ENCODE measurements around the gene DLX1. TPM values are rescaled to one million over a fixed set of nuclear protein-coding genes. Genes with fewer than 3 reads are reported as not detected.

DLX1 gene
- total RNA-seq, 1 experiment from 2014 or later = 3.5 TPM

DNA sequence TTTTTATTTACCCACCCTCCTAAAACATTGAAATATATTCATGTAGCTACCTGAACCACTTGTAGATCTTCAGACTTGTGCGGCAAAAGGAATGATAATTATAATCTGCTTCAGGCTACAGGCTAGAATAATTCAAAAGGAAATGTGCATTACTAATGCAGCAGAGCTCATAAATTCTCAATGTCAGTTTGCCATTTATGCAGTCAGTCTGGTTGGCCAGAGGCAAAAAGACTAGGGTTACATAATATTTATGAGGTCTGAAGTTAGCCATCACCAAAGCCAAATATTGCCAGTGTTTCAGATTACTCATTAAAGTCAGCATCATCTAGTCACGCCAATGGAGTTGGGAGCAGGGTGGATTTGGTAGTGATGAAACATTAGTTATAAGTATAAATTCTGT lies 46.7 kb upstream of the DLX1 start:
- no peak overlapping the region for H3K27ac ChIP-seq (ENCODE audit: low read length)
- TF ChIP-seq, protein P1, sequence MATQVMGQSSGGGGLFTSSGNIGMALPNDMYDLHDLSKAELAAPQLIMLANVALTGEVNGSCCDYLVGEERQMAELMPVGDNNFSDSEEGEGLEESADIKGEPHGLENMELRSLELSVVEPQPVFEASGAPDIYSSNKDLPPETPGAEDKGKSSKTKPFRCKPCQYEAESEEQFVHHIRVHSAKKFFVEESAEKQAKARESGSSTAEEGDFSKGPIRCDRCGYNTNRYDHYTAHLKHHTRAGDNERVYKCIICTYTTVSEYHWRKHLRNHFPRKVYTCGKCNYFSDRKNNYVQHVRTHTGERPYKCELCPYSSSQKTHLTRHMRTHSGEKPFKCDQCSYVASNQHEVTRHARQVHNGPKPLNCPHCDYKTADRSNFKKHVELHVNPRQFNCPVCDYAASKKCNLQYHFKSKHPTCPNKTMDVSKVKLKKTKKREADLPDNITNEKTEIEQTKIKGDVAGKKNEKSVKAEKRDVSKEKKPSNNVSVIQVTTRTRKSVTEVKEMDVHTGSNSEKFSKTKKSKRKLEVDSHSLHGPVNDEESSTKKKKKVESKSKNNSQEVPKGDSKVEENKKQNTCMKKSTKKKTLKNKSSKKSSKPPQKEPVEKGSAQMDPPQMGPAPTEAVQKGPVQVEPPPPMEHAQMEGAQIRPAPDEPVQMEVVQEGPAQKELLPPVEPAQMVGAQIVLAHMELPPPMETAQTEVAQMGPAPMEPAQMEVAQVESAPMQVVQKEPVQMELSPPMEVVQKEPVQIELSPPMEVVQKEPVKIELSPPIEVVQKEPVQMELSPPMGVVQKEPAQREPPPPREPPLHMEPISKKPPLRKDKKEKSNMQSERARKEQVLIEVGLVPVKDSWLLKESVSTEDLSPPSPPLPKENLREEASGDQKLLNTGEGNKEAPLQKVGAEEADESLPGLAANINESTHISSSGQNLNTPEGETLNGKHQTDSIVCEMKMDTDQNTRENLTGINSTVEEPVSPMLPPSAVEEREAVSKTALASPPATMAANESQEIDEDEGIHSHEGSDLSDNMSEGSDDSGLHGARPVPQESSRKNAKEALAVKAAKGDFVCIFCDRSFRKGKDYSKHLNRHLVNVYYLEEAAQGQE (IDR thresholded peaks at IDR 0.05; ENCODE audit: insufficient read depth in 1 of 2, low read depth in 2 of 2, low read length in 1 of 2) = no peak
- no peak for TF ChIP-seq POLR2AphosphoS5 (IDR thresholded peaks at IDR 0.05; ENCODE audit: low read depth, low read length)
- no peak for TF ChIP-seq TCF7L2 (IDR thresholded peaks at IDR 0.05; ENCODE audit: low read depth, low read length)
- no peak for TF ChIP-seq SIN3A (IDR thresholded peaks at IDR 0.05; ENCODE audit: borderline replicate concordance, insufficient read depth, low read depth, low read length)
- TF ChIP-seq, protein P2, sequence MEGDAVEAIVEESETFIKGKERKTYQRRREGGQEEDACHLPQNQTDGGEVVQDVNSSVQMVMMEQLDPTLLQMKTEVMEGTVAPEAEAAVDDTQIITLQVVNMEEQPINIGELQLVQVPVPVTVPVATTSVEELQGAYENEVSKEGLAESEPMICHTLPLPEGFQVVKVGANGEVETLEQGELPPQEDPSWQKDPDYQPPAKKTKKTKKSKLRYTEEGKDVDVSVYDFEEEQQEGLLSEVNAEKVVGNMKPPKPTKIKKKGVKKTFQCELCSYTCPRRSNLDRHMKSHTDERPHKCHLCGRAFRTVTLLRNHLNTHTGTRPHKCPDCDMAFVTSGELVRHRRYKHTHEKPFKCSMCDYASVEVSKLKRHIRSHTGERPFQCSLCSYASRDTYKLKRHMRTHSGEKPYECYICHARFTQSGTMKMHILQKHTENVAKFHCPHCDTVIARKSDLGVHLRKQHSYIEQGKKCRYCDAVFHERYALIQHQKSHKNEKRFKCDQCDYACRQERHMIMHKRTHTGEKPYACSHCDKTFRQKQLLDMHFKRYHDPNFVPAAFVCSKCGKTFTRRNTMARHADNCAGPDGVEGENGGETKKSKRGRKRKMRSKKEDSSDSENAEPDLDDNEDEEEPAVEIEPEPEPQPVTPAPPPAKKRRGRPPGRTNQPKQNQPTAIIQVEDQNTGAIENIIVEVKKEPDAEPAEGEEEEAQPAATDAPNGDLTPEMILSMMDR (IDR thresholded peaks at IDR 0.05) = no peak
- ChIA-PET CTCF (no interaction called here), POLR2A (no interaction called here)
- H3K4me3 ChIP-seq (ENCODE audit: low read depth in 2 of 2, low read length in 2 of 2) = no peak overlapping the region
- ATAC-seq (no peak), DNase-seq (ENCODE audit: low read depth, low spot score) (no peak)
- H3K36me3 ChIP-seq (ENCODE audit: control insufficient read depth, insufficient read depth, low read length) = no peaks in the 10 kb centered on the region
- no peaks in the 10 kb centered on the region for H3K27me3 ChIP-seq (ENCODE audit: control insufficient read depth, insufficient read depth, low read length)
- BruUV-seq (replicated peaks) = no TSS peak
- no peaks in the 10 kb centered on the region for H3K9me3 ChIP-seq (ENCODE audit: control insufficient read depth, insufficient read depth, low read depth, low read length)
- peaks cover 5% of the 10 kb centered on the region for H3K4me1 ChIP-seq (ENCODE audit: control insufficient read depth, insufficient read depth, low read length)
- in situ Hi-C loops (cut with HindIII; ENCODE audit: low pct_unique_long_range_greater_than_20kb, low sequenced_read_pairs) (no loop called here), intact Hi-C loops (cut with micrococcal nuclease; ENCODE audit: unreplicated experiment) (no loop called here)

- ChIA-PET POLR2A (no interaction called here), CTCF (no interaction called here)
- Histone ChIP-seq H3K27me3 (ENCODE audit: control insufficient read depth, insufficient read depth, low read length) (no peaks in the 10 kb centered on the region), H3K36me3 (ENCODE audit: control insufficient read depth, insufficient read depth, low read length) (no peaks in the 10 kb centered on the region), H3K9me3 (ENCODE audit: control insufficient read depth, insufficient read depth, low read depth, low read length) (no peaks in the 10 kb centered on the region), H3K4me3 (ENCODE audit: low read depth in 2 of 2, low read length in 2 of 2) (no peak overlapping the region), H3K27ac (ENCODE audit: low read length) (no peak overlapping the region), H3K4me1 (ENCODE audit: control insufficient read depth, insufficient read depth, low read length) (peaks cover 5% of the 10 kb centered on the region)
- no TSS peak for BruUV-seq (replicated peaks)
- intact Hi-C loops (cut with micrococcal nuclease; ENCODE audit: unreplicated experiment) (no loop called here), in situ Hi-C loops (cut with HindIII; ENCODE audit: low pct_unique_long_range_greater_than_20kb, low sequenced_read_pairs) (no loop called here)
- DNase-seq (ENCODE audit: low read depth, low spot score) (no peak), ATAC-seq (no peak)
- TF ChIP-seq, protein P2 (IDR thresholded peaks at IDR 0.05) = no peak
- no peak for TF ChIP-seq SIN3A (IDR thresholded peaks at IDR 0.05; ENCODE audit: borderline replicate concordance, insufficient read depth, low read depth, low read length)
- TF ChIP-seq, protein P1 (IDR thresholded peaks at IDR 0.05; ENCODE audit: insufficient read depth in 1 of 2, low read depth in 2 of 2, low read length in 1 of 2) = no peak
- no peak for TF ChIP-seq TCF7L2 (IDR thresholded peaks at IDR 0.05; ENCODE audit: low read depth, low read length)
- TF ChIP-seq POLR2AphosphoS5 (IDR thresholded peaks at IDR 0.05; ENCODE audit: low read depth, low read length) = no peak
Measured at GRCh38 chr2:172039011-172039704, 46.1 kb upstream of the DLX1 start.

Data from Panc1 (cell line).